ENCODE data around the gene TNS4. TPM values are rescaled to one million over a fixed set of nuclear protein-coding genes. Genes with fewer than 3 reads are reported as not detected.

The TNS4 gene
- total RNA-seq, 3 donors from 2014 or later, result 3.0 to 13.1 (median 3.3) TPM

DNA sequence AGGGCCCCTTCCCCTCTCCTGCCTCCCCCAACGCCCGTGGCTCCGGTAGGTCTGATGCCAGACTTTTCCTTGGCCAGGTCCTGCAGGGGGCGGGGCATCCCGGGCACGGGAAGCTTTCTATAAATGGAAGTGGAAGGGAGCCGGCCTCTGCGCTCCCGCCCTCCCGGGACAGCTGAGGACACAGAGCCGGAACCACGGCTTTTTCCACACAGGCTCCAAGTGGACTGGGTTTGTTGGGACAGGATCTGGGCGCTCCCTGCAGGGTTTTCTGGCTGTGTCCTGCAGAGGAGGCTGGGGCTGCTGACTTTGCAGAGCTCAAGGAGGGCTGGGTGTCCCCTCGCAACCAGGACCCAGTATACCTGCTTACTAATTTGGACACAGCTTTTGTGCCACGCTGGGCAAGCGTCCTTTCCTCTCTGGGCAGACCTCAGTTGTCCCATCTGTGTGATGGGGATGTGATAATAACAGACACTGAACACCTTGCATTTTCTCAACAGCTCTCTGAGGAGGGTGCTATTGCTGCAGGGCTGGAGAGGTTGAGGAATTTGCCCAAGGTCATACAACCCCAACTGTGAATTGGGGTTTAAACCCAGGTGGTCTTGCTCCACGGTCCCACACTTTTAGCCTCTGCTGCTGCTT, 1.8 kb downstream of the TNS4 start:
- peaks cover 28% of the 10 kb centered on the region for H3K4me1 ChIP-seq (ENCODE audit: low read depth)
- H3K9me3 ChIP-seq, result no peaks in the 10 kb centered on the region
- TF ChIP-seq, protein P1, sequence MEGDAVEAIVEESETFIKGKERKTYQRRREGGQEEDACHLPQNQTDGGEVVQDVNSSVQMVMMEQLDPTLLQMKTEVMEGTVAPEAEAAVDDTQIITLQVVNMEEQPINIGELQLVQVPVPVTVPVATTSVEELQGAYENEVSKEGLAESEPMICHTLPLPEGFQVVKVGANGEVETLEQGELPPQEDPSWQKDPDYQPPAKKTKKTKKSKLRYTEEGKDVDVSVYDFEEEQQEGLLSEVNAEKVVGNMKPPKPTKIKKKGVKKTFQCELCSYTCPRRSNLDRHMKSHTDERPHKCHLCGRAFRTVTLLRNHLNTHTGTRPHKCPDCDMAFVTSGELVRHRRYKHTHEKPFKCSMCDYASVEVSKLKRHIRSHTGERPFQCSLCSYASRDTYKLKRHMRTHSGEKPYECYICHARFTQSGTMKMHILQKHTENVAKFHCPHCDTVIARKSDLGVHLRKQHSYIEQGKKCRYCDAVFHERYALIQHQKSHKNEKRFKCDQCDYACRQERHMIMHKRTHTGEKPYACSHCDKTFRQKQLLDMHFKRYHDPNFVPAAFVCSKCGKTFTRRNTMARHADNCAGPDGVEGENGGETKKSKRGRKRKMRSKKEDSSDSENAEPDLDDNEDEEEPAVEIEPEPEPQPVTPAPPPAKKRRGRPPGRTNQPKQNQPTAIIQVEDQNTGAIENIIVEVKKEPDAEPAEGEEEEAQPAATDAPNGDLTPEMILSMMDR (IDR thresholded peaks at IDR 0.05), result no peak
- no peaks in the 10 kb centered on the region for H3K36me3 ChIP-seq (ENCODE audit: low read depth)
- no peak overlapping the region for H3K4me3 ChIP-seq
- ATAC-seq, result peak; percentile 88
- intact Hi-C loops (cut with DNase I, micrococcal nuclease), result no loop called here
- DNase-seq, result peak; percentile 94 to 95 (median 95)

DNA sequence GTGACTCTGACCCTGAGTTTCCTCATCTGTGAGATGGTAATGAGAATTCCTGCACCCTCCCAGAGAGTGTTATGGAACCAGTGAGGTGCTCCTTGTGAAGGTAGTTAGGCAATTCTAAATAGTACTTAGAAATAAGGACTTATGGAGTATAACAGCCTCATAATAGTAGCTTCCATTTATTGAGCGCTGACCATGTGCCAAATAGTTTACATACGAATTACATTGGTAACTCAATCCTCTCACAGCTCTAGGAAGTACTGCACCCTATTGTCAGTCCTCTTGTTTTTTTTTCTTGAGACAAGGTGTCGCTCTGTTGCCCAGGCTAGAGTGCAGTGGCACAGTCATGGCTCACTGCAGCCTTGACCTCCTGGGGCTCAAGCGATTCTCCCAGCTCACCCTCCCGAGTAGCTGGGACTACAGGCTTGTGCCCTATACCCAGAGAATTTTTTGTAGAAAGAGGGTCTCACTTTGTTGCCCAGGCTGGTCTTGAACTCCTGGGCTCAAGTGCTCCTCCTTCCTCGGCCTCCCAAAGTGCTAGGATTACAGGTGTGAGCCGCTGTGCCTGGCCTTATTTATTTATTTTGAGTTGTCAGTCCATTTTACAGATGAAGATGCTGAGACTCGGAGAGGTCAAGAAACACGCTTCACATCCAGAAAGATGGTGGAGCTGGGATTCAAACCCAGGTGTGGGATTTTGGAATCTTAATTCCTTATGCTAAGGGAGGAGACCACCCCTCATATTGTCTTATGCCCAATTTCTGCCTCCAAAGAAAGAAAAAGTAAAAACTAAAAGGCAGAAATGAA, 2.9 kb downstream of the TNS4 start:
- H3K36me3 ChIP-seq (ENCODE audit: low read depth), result no peaks in the 10 kb centered on the region
- DNase-seq (peak in 1 of 3 donors; percentile 51), ATAC-seq (peak; percentile 44)
- TF ChIP-seq, protein P1 (IDR thresholded peaks at IDR 0.05), result no peak
- peaks cover 28% of the 10 kb centered on the region for H3K4me1 ChIP-seq (ENCODE audit: low read depth)
- no peak overlapping the region for H3K4me3 ChIP-seq
- intact Hi-C loops (cut with DNase I, micrococcal nuclease), result no loop called here
- H3K9me3 ChIP-seq, result no peaks in the 10 kb centered on the region

- Histone ChIP-seq H3K4me1 (ENCODE audit: low read depth) (peaks cover 28% of the 10 kb centered on the region), H3K36me3 (ENCODE audit: low read depth) (no peaks in the 10 kb centered on the region), H3K9me3 (no peaks in the 10 kb centered on the region), H3K4me3 (no peak overlapping the region)
- DNase-seq, result peak in 1 of 3 donors; percentile 33
- intact Hi-C loops (cut with DNase I, micrococcal nuclease), result no loop called here
- TF ChIP-seq, protein P1 (IDR thresholded peaks at IDR 0.05), result no peak
- ATAC-seq, result no peak
Measured at GRCh38 chr17:40497695-40498094, 3.7 kb downstream of the TNS4 start.

GRCh38 chr17:40496634-40497420, 4.6 kb downstream of the TNS4 start:
- H3K4me3 ChIP-seq, result no peak overlapping the region
- no peak for DNase-seq
- no peak for ATAC-seq
- H3K4me1 ChIP-seq (ENCODE audit: low read depth), result peaks cover 29% of the 10 kb centered on the region
- TF ChIP-seq, protein P1 (IDR thresholded peaks at IDR 0.05), result no peak
- H3K36me3 ChIP-seq (ENCODE audit: low read depth), result no peaks in the 10 kb centered on the region
- no peaks in the 10 kb centered on the region for H3K9me3 ChIP-seq
- intact Hi-C loops (cut with DNase I, micrococcal nuclease), result no loop called here

GRCh38 chr17:40496170-40496569, 5.3 kb downstream of the TNS4 start:
- intact Hi-C loops (cut with DNase I, micrococcal nuclease), result no loop called here
- Histone ChIP-seq H3K9me3 (no peaks in the 10 kb centered on the region), H3K36me3 (ENCODE audit: low read depth) (no peaks in the 10 kb centered on the region), H3K4me1 (ENCODE audit: low read depth) (peaks cover 31% of the 10 kb centered on the region), H3K4me3 (no peak overlapping the region)
- no peak for ATAC-seq
- DNase-seq, result no peak
- TF ChIP-seq, protein P1 (IDR thresholded peaks at IDR 0.05), result no peak
